ENCODE data around the gene TRIM24. TPM values are rescaled to one million over a fixed set of nuclear protein-coding genes. Genes with fewer than 3 reads are reported as not detected.
"Not testable (repeated sequence)": the region's sequence is repeated elsewhere in the genome, so short reads cannot be mapped to it uniquely, and the experiment has no call there.

The TRIM24 gene
- total and polyA plus RNA-seq, 3 donors from 2014 or later, result 38.7 to 63.2 (median 55.9) TPM

GRCh38 chr7:138520742-138521141 is 60.7 kb downstream of the TRIM24 start:
- no peak for DNase-seq
- H3K4me3 ChIP-seq, result no peak overlapping the region
- no peak overlapping the region for H3K27ac ChIP-seq
- no peaks in the 10 kb centered on the region for H3K36me3 ChIP-seq (ENCODE audit: low read depth, missing control alignments)
- H3K27me3 ChIP-seq, result no peaks in the 10 kb centered on the region
- intact Hi-C loops (cut with DNase I; ENCODE audit: low total_unique reads), result no loop called here
- H3K4me1 ChIP-seq, result no peaks in the 10 kb centered on the region
- H3K9me3 ChIP-seq, result no peaks in the 10 kb centered on the region
- TF ChIP-seq POLR2A (IDR thresholded peaks at IDR 0.05) (no peak), CTCF (IDR thresholded peaks at IDR 0.05) (no peak)
- 89 to 90% methylated on average over 4 of the region's 4 CpGs for WGBS, 2 donors

GRCh38 chr7:138521837-138522461 is 61.9 kb downstream of the TRIM24 start:
- WGBS, 2 donors, result 93 to 96% methylated on average over 7 of the region's 7 CpGs
- Histone ChIP-seq H3K27me3 (no peaks in the 10 kb centered on the region), H3K27ac (no peak overlapping the region), H3K4me1 (no peaks in the 10 kb centered on the region), H3K4me3 (no peak overlapping the region), H3K36me3 (ENCODE audit: low read depth, missing control alignments) (no peaks in the 10 kb centered on the region), H3K9me3 (no peaks in the 10 kb centered on the region)
- no peak for TF ChIP-seq POLR2A (IDR thresholded peaks at IDR 0.05)
- TF ChIP-seq CTCF (IDR thresholded peaks at IDR 0.05), result no peak
- intact Hi-C loops (cut with DNase I; ENCODE audit: low total_unique reads), result no loop called here
- no peak for DNase-seq

- no peak for DNase-seq
- no peaks in the 10 kb centered on the region for H3K36me3 ChIP-seq (ENCODE audit: low read depth, missing control alignments)
- H3K4me1 ChIP-seq, result peaks cover 16% of the 10 kb centered on the region
- no peaks in the 10 kb centered on the region for H3K27me3 ChIP-seq
- intact Hi-C loops (cut with DNase I; ENCODE audit: low total_unique reads), result no loop called here
- no peaks in the 10 kb centered on the region for H3K9me3 ChIP-seq
- 87 to 93% methylated on average over 2 of the region's 2 CpGs for whole genome bisulfite sequencing, 2 donors
- H3K27ac ChIP-seq, result no peak overlapping the region
- TF ChIP-seq CTCF (IDR thresholded peaks at IDR 0.05) (no peak), POLR2A (IDR thresholded peaks at IDR 0.05) (no peak)
- no peak overlapping the region for H3K4me3 ChIP-seq
Observed at GRCh38 chr7:138524259-138524658, 64.2 kb downstream of the TRIM24 start.

- Histone ChIP-seq H3K27me3 (no peaks in the 10 kb centered on the region), H3K4me3 (no peak overlapping the region), H3K36me3 (ENCODE audit: low read depth, missing control alignments) (no peaks in the 10 kb centered on the region), H3K27ac (no peak overlapping the region), H3K9me3 (no peaks in the 10 kb centered on the region), H3K4me1 (peaks cover 23% of the 10 kb centered on the region)
- no peak for DNase-seq
- WGBS, 2 donors, result 90 to 97% methylated on average over 3 of the region's 3 CpGs
- intact Hi-C loops (cut with DNase I; ENCODE audit: low total_unique reads), result no loop called here
- no peak for TF ChIP-seq POLR2A (IDR thresholded peaks at IDR 0.05)
- TF ChIP-seq CTCF (IDR thresholded peaks at IDR 0.05), result no peak
Observed at GRCh38 chr7:138525757-138526156, 65.7 kb downstream of the TRIM24 start.

GRCh38 chr7:138527746-138528223 is 67.7 kb downstream of the TRIM24 start:
- Histone ChIP-seq H3K4me3 (no peak overlapping the region), H3K4me1 (peaks cover 24% of the 10 kb centered on the region), H3K27me3 (no peaks in the 10 kb centered on the region), H3K27ac (peak overlapping the region; percentile 26 to 77), H3K36me3 (ENCODE audit: low read depth, missing control alignments) (no peaks in the 10 kb centered on the region), H3K9me3 (no peaks in the 10 kb centered on the region)
- intact Hi-C loops (cut with DNase I; ENCODE audit: low total_unique reads), result no loop called here
- TF ChIP-seq POLR2A (IDR thresholded peaks at IDR 0.05) (no peak), CTCF (IDR thresholded peaks at IDR 0.05) (no peak)
- 76 to 83% methylated on average over 5 of the region's 5 CpGs for WGBS, 2 donors
- DNase-seq, result peak; percentile 87

GRCh38 chr7:138536833-138537232 is 76.8 kb downstream of the TRIM24 start:
- H3K4me1 ChIP-seq; H3K27me3 ChIP-seq; H3K27ac ChIP-seq; H3K36me3 ChIP-seq (ENCODE audit: low read depth, missing control alignments); intact Hi-C loops (cut with DNase I; ENCODE audit: low total_unique reads); H3K9me3 ChIP-seq; DNase-seq; H3K4me3 ChIP-seq: not testable (repeated sequence)
- 94% methylated on average over 8 to 20 of the region's 20 CpGs for WGBS, 2 donors

Measured in testis (tissue), 3 donors.